Kidney (tissue), 14 donors: ENCODE results near the gene MYO1C. TPM values are rescaled to one million over a fixed set of nuclear protein-coding genes. Genes with fewer than 3 reads are reported as not detected.

Experiments used
- DNase-seq, 5 donors: peaks; one replicate each; pipeline ENCODE4 v3.0.0-alpha.2; 2013 to 2020
- FAIRE-seq: peaks from 2 replicates; lab custom pipeline; 2012; peaks lifted over from hg19 to GRCh38; lab: Jason Lieb, UNC
- H3K27ac ChIP-seq, 2 donors: one replicate each; pipeline ENCODE4 v1.7.0; 2013; ENCODE audit warnings: low read depth in 2 of 2, low read length in 2 of 2, inconsistent platforms in 1 of 2
- H3K27me3 ChIP-seq: one replicate; pipeline ENCODE4 v1.7.1; 2013; ENCODE audit warnings: low read length, inconsistent platforms; ENCODE audit not compliant: control insufficient read depth, insufficient read depth
- H3K36me3 ChIP-seq, 3 donors: one replicate each; pipeline versions ENCODE4 v1.7.0 to v1.7.1; 2013; ENCODE audit warnings: low read length in 3 of 3, control low read depth in 1 of 3, inconsistent platforms in 1 of 3; ENCODE audit not compliant: insufficient read depth in 3 of 3, control insufficient read depth in 2 of 3
- H3K4me1 ChIP-seq, 3 donors: one replicate each; pipeline versions ENCODE4 v1.7.0 to v1.7.1; 2013; ENCODE audit warnings: low read length in 3 of 3, inconsistent platforms in 1 of 3, low read depth in 1 of 3; ENCODE audit not compliant: control insufficient read depth in 2 of 3, insufficient read depth in 2 of 3
- H3K4me3 ChIP-seq, 3 donors: one replicate each; pipeline versions ENCODE4 v1.7.0 to v1.8.1; 2013; ENCODE audit warnings: low read length in 3 of 3, control low read depth in 1 of 3, inconsistent platforms in 1 of 3
- H3K9ac ChIP-seq, 3 donors: one replicate each; pipeline versions ENCODE4 v1.7.0 to v1.7.1; 2013; ENCODE audit warnings: low read length in 3 of 3, control low read depth in 1 of 3, inconsistent platforms in 1 of 3
- H3K9me3 ChIP-seq, 3 donors: one replicate each; pipeline versions ENCODE4 v1.7.0 to v1.7.1; 2013; ENCODE audit warnings: low read length in 3 of 3, control low read depth in 1 of 3, inconsistent platforms in 1 of 3; ENCODE audit not compliant: control insufficient read depth in 2 of 3, insufficient read depth in 1 of 3
- intact Hi-C: fragments of 100-400 bp; cut with DNase I; formaldehyde crosslinking; loops from one replicate; pipeline ENCODE4 v1.11.1; 2022
- polyA plus RNA-seq: library from polyadenylated mRNA; stranded (reverse); fragments of 350-450 nt; fragmentation: Illumina TruSeq; extraction: RNeasy Lipid Tissue Mini Kit (QIAGEN cat#74804); gene quantifications from one replicate; pipeline ENCODE4 v1.2.3, GENCODE V29; 2014; ENCODE audit warnings: low read depth, low replicate concordance; ENCODE audit not compliant: insufficient read depth
- total RNA-seq: library from RNA; stranded (reverse); fragmentation: NEBNext Ultra II Directional; extraction: Animal tissue kit (Norgen Biotek cat#: 25700); gene quantifications from one replicate; pipeline ENCODE4 v1.2.1, GENCODE V29; 2021
- TF ChIP-seq, protein P1 (sequence below): IDR thresholded peaks from 3 replicates; pipeline ENCODE4 v1.5.1; 2012; ENCODE audit warnings: mild to moderate bottlenecking, moderate library complexity, borderline replicate concordance; ENCODE audit not compliant: insufficient read depth; ENCODE audit errors: extremely low read depth
- donor health status: control.
- donor health status: control.
- donor health status: control.
- donor health status: control.
- donor health status: control.
- donor health status: DM: yes; HTN: yes; CAD: no.
- donor health status: Normal renal cell carcinoma (clear cell type).

MYO1C gene
- total and polyA plus RNA-seq, 2 donors from 2014 or later: 62.7 to 225 TPM

DNA sequence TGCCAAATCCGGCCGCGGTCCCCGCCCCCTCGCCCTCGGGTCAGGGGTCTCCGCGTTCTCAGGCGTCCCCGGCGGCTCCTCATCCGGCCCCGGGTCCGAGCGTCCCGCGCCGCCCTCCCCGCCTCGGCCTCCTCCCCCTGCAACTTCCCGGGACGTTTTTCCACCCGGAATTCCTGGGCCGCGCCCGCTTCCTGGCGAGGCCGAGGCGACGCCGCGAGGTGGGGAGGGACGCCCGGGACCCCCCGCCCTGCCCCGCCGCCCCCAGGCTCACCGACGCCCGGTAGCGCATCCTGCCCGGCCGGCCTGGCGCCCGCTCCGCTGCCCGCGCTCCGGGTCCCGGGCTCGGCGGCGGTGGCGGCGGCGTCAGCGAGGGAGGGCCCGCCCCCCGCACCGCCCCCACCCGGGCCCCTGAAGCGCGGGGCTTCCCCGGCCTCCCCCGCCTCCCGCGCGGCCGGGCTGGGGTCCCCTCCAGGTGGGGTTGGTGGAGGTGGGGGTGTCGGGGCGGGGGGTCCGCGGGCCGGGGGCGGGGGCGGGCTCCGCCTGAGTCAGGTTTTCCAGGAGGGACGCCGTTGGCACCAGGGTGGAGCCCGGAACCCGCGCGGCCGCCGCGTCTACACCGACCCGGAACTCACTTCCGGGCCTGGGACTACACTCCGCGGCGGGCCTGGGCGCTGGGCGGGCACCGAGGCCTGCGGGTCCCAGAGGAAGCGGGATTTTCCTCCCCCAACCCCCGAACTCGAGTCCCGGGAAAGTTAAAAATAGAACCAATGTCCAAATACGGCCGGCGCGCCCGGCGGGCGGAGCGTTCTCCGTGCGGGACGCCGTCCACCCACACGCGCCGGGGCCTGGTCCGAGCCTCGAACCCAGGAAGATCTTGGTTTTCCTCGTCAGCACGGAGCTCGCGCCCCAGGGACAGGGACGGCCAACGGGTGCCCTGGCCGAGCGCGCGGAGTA is 6.8 kb downstream of the MYO1C start:
- H3K4me1 ChIP-seq: peaks cover 0 to 22% (median 0%) of the 10 kb centered on the region in 3 donors
- peak; percentile 51 to 89 (median 80) for DNase-seq

DNA sequence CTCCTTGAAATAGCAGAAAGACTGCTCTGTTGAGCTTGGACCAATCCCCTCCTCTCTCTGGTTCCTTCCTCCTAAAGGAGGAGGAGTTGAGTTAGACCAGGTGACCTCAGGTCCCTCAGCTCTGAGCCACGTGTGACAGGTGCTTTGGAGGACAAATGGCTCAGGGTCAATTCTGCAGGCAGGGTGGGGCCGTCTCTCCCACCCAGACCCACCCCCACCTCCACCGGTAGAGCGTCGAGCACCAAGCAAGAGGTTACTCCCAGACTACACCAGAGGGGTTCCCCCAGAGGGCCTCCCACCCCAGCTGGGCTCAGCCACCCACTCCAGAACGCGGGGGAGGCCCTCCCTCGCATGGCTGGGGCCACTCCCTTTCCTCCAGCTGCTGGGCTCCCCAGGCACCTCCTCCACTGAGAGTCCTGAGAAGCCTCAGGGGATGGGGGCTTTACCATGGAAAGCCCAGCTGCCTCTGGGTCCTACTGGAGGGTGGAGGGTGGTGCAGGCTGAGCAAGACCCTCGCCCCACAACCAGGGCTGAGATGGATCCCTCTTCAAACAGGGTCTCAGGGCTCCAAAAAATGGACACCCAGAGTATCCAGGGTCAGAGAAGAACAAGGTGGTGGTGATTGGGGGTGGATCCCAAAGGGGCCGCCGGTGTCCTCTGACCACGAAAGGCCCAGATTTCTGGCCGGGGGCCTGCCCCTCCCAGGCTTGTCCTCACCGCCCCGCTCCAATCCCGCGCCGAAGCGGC is 7.6 kb downstream of the MYO1C start:
- Histone ChIP-seq H3K9ac (peak overlapping the region; percentile 26 to 81 (median 41)), H3K36me3 (peaks cover 3 to 20% (median 10%) of the 10 kb centered on the region in 3 donors), H3K27me3 (no peaks in the 10 kb centered on the region), H3K9me3 (no peaks in the 10 kb centered on the region), H3K4me3 (peak overlapping the region; percentile 31 to 66 (median 50)), H3K27ac (peak overlapping the region; percentile 91 to 93), H3K4me1 (peaks cover 0 to 22% (median 0%) of the 10 kb centered on the region in 3 donors)
- intact Hi-C loops: no loop called here
- DNase-seq: peak; percentile 87 to 95 (median 91)
- no peak for FAIRE-seq
- TF ChIP-seq, protein P1, sequence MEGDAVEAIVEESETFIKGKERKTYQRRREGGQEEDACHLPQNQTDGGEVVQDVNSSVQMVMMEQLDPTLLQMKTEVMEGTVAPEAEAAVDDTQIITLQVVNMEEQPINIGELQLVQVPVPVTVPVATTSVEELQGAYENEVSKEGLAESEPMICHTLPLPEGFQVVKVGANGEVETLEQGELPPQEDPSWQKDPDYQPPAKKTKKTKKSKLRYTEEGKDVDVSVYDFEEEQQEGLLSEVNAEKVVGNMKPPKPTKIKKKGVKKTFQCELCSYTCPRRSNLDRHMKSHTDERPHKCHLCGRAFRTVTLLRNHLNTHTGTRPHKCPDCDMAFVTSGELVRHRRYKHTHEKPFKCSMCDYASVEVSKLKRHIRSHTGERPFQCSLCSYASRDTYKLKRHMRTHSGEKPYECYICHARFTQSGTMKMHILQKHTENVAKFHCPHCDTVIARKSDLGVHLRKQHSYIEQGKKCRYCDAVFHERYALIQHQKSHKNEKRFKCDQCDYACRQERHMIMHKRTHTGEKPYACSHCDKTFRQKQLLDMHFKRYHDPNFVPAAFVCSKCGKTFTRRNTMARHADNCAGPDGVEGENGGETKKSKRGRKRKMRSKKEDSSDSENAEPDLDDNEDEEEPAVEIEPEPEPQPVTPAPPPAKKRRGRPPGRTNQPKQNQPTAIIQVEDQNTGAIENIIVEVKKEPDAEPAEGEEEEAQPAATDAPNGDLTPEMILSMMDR: no peak

More for the DNA sequence above, 6.8 kb downstream of the MYO1C start:
- H3K27me3 ChIP-seq: no peaks in the 10 kb centered on the region
- H3K4me3 ChIP-seq: peak overlapping the region in 2 of 3 donors; percentile 31 to 66
- peaks cover 3 to 17% (median 7%) of the 10 kb centered on the region in 3 donors for H3K36me3 ChIP-seq
- FAIRE-seq: no peak
- intact Hi-C loops: no loop called here
- peak overlapping the region in 2 of 3 donors; percentile 41 to 81 for H3K9ac ChIP-seq
- H3K9me3 ChIP-seq: no peaks in the 10 kb centered on the region
- H3K27ac ChIP-seq: peak overlapping the region; percentile 91 to 93
- TF ChIP-seq, protein P1: no peak

DNA sequence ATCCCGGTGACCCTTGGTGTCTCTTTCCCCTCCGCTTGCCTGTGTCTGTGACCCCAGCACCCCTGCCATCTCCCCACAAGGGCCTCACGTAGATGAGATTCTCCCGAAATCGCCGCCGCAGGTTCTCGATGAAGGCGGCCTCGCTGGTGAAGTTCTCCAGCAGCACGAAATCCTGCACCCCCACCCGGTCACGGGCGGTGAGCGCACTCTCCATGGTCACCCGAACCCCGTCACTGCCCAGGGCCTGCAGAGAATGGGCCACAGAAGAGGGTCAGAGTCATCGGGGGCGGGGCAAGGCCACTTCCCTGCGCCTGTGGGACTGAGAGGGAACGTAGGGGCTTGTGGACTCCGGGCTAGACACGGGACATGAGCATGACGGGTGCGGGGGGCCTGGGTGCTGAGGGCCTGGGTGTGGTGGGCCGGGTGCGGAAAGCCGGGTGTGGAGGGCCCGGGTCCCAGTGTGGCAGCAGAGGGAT is 8.4 kb downstream of the MYO1C start:
- DNase-seq (peak in 2 of 5 donors; percentile 79 to 81), FAIRE-seq (no peak)
- H3K36me3 ChIP-seq: peaks cover 3 to 20% (median 10%) of the 10 kb centered on the region in 3 donors
- H3K4me3 ChIP-seq: no peak overlapping the region
- H3K4me1 ChIP-seq: peaks cover 0 to 18% (median 0%) of the 10 kb centered on the region in 3 donors
- H3K9ac ChIP-seq: no peak overlapping the region
- no peaks in the 10 kb centered on the region for H3K27me3 ChIP-seq
- H3K9me3 ChIP-seq: no peaks in the 10 kb centered on the region
- TF ChIP-seq, protein P1: no peak
- H3K27ac ChIP-seq: peak overlapping the region; percentile 34 to 43
- intact Hi-C loops: no loop called here
